ENCODE results near the gene RMND5A. TPM values are rescaled to one million over a fixed set of nuclear protein-coding genes. Genes with fewer than 3 reads are reported as not detected.

RMND5A gene
- total RNA-seq, 4 donors from 2014 or later, result 40.6 to 94.7 (median 68.5) TPM

DNA sequence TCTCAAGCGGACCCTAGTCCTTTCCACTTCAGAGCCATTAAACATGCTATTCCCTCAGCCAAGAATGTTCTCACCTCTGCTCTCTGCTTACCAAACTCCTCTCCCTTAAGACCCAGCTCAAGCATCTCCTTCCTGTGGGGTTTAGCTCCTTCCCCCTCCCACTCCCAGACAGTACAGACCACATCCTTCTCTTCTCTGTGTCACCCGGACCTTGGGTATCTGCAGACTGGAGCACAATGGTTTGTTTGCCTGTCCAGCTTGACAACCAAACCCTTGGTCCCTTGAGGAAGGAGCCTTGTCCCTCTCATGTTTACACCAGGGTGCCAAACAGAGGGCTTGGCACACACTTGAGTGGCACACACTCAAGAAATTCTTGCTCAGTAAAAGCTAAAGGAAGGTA, 74.8 kb downstream of the RMND5A start:
- Histone ChIP-seq H3K27me3 (peaks cover 55% of the 10 kb centered on the region), H3K27ac (no peak overlapping the region)
- 75% methylated on average over 2 of the region's 2 CpGs for WGBS

DNA sequence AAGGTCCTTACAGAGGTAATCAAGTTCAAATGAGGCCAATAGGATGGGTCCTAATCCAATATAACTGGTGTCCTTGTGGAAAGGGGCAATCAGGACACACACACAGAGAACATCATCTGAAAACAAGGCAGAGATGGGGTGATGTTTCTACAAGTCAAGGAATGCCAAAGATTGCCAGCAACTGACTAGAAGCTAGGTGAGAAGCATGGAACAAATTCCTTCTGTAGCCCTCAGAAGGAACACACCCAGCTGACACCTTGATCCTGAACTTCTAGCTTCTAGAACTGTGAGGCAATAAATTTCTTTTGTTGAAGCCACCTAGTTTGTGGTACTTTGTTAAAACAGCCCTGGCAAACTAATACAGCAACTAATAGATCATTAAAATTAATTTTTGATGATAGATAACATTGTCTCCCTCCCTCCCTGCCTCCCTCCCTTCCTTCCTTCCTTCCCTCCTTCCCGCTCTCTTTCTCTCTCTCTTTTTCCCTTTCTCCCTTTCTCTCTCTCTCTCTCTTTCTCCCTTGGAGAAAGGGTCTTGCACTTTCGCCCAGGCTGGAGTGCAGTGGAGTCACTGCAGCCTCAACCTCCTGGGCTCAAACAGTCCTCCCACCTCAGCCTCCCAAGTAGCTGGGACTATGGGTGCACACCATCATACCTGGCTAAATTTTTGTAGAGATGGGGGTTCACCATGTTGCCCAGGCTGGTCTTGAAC, 80.9 kb downstream of the RMND5A start:
- no peak for DNase-seq (ENCODE audit: low spot score in 2 of 2)
- Histone ChIP-seq H3K4me1 (no peaks in the 10 kb centered on the region), H3K27ac (no peak overlapping the region), H3K27me3 (no peaks in the 10 kb centered on the region), H3K9me3 (no peaks in the 10 kb centered on the region), H3K36me3 (no peaks in the 10 kb centered on the region), H3K4me3 (no peak overlapping the region)
- WGBS, result 90% methylated on average over 2 of the region's 2 CpGs
- TF ChIP-seq EP300 (IDR thresholded peaks at IDR 0.05), result no peak
- no peak for TF ChIP-seq POLR2AphosphoS5 (IDR thresholded peaks at IDR 0.05)
- TF ChIP-seq, protein P1, sequence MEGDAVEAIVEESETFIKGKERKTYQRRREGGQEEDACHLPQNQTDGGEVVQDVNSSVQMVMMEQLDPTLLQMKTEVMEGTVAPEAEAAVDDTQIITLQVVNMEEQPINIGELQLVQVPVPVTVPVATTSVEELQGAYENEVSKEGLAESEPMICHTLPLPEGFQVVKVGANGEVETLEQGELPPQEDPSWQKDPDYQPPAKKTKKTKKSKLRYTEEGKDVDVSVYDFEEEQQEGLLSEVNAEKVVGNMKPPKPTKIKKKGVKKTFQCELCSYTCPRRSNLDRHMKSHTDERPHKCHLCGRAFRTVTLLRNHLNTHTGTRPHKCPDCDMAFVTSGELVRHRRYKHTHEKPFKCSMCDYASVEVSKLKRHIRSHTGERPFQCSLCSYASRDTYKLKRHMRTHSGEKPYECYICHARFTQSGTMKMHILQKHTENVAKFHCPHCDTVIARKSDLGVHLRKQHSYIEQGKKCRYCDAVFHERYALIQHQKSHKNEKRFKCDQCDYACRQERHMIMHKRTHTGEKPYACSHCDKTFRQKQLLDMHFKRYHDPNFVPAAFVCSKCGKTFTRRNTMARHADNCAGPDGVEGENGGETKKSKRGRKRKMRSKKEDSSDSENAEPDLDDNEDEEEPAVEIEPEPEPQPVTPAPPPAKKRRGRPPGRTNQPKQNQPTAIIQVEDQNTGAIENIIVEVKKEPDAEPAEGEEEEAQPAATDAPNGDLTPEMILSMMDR (IDR thresholded peaks at IDR 0.05), result no peak
- TF ChIP-seq POLR2A (IDR thresholded peaks at IDR 0.05), result no peak

More for the DNA sequence above, 74.8 kb downstream of the RMND5A start:
- TF ChIP-seq POLR2A (IDR thresholded peaks at IDR 0.05) (no peak), POLR2AphosphoS5 (IDR thresholded peaks at IDR 0.05) (no peak), EP300 (IDR thresholded peaks at IDR 0.05) (no peak)
- TF ChIP-seq, protein P1 (IDR thresholded peaks at IDR 0.05), result no peak
- H3K4me1 ChIP-seq, result peaks cover 19% of the 10 kb centered on the region
- no peaks in the 10 kb centered on the region for H3K9me3 ChIP-seq
- no peak for DNase-seq (ENCODE audit: low spot score in 2 of 2)
- no peaks in the 10 kb centered on the region for H3K36me3 ChIP-seq
- H3K4me3 ChIP-seq, result no peak overlapping the region

DNA sequence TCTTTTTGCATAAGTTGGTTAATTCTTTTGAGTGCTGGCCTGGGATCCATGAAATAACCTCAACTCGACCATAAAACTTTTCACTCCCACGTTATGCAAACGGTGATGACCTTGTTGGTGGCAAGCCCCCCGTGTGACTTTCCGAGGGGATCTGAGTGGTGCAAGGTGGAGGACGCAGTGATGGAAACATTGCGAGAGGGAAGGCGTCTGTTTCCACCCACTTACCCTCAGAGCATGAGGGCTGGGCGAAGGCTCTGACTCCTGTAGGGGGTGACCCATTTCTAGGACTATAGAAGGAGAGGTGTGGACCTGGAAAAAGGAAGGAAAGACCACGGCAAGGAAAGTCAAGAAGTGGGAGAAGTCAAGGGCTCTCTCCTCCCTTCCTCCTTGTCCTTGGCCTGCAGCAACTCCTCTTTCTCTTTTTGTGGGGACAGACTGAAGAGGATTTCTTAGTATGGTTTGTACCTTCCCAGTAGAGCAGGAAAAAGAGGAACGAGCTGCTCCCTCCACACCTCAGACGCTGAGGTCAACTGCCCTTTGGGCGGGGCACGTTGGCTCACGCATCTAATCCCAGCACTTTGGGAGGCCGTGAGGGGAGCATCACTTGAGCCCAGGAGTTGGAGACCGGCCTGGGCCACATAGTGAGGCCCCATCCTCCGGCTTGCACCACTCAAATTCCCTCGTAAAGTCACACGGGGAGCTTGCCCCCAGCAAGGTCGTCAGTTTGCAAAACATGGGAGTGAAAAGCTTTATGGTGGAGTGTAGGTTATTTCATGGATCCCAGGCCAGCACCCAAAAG, 86.2 kb downstream of the RMND5A start:
- H3K36me3 ChIP-seq, result no peaks in the 10 kb centered on the region
- WGBS, result 88% methylated on average over 21 of the region's 21 CpGs
- DNase-seq (ENCODE audit: low spot score in 2 of 2), result no peak
- H3K9me3 ChIP-seq, result no peaks in the 10 kb centered on the region
- no peak overlapping the region for H3K4me3 ChIP-seq
- no peak overlapping the region for H3K27ac ChIP-seq
- TF ChIP-seq, protein P1 (IDR thresholded peaks at IDR 0.05), result no peak
- no peak for TF ChIP-seq POLR2AphosphoS5 (IDR thresholded peaks at IDR 0.05)
- TF ChIP-seq POLR2A (IDR thresholded peaks at IDR 0.05), result no peak
- no peak for TF ChIP-seq EP300 (IDR thresholded peaks at IDR 0.05)
- peaks cover 32% of the 10 kb centered on the region for H3K4me1 ChIP-seq
- H3K27me3 ChIP-seq, result peaks cover 20% of the 10 kb centered on the region

DNA sequence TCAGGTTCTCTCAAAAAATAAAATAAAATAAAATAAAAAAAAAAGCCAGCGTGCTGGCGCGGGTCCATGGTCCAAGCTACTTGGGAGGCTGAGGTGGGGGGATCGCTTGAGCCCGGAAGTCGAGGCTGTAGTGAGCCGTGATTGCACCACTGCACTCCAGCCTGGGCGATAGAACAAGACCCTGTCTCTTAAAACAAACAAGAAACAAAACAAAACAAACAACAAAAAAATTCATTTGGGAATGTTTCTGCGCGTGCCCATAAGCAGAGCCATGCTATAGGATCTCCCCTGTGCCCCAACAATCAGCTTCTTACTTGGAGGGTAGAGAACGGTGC, 87.0 kb downstream of the RMND5A start:
- TF ChIP-seq, protein P1 (IDR thresholded peaks at IDR 0.05), result no peak
- no peak for TF ChIP-seq POLR2A (IDR thresholded peaks at IDR 0.05)
- TF ChIP-seq EP300 (IDR thresholded peaks at IDR 0.05), result no peak
- no peak for TF ChIP-seq POLR2AphosphoS5 (IDR thresholded peaks at IDR 0.05)
- no peak for DNase-seq (ENCODE audit: low spot score in 2 of 2)
- no peaks in the 10 kb centered on the region for H3K9me3 ChIP-seq
- H3K27me3 ChIP-seq, result peaks cover 23% of the 10 kb centered on the region
- H3K4me1 ChIP-seq, result peaks cover 32% of the 10 kb centered on the region
- WGBS, result 48% methylated on average over 11 of the region's 11 CpGs
- no peaks in the 10 kb centered on the region for H3K36me3 ChIP-seq
- peak overlapping the region; percentile 61 for H3K4me3 ChIP-seq
- H3K27ac ChIP-seq, result no peak overlapping the region
